ENCODE data around the gene PTTG1IP. TPM values are rescaled to one million over a fixed set of nuclear protein-coding genes. Genes with fewer than 3 reads are reported as not detected.
A peak's percentile ranks its signal among the peaks of the same experiment; 100 is the strongest.

The PTTG1IP gene
- total RNA-seq, 2 experiments from 2014 or later, result 34.8 to 44.3 TPM

DNA sequence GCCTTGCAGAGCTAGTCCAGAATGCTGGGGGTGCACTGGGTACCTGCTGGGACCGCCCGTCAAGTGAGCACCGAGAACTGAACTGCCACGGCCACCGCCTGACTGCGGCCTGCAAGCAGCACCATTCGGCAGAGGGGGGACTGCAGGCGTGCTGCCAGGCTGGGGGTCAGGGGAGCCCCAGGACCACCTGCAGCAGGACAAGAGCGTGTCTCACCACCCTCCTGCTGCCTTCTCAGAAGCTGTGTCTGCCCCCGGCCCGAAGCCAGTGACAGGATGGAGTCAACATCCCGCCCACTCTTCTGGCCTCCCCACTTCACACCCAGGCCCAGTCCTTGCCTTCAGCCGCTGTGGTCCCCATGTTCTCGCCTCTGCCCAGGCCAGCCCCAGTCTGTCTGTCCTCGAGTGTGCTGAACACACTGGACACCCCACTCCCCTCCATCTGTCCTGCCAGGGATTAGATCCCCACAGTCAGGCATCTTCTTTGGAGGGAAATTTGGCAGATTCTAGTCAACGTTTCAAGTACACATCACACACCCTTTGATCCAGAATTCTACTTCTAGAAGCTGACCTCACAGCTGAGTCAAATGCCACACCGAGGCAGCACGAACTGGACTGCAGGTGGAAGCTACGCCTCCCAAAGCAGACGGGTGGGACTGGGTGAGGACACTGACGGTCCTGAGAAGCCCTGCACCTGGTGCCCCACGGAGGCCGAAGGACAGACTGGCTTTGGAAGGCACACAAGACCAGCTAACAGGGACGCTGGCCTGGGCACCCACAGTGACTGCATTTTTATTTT lies 26.0 kb downstream of the PTTG1IP start:
- Mint-ChIP-seq H3K9me3 (ENCODE audit: low read depth) (no peaks in the 10 kb centered on the region), H3K27ac (no peak overlapping the region), H3K36me3 (ENCODE audit: low read depth) (peaks cover 21% of the 10 kb centered on the region), H3K4me1 (peaks cover 24% of the 10 kb centered on the region), H3K27me3 (no peaks in the 10 kb centered on the region), H3K4me3 (no peak overlapping the region)
- ChIA-PET CTCF (interaction anchor here (1.1 to 2.2 kb wide), 3 partner anchors 10 to 47 kb away, joined by 4 to 11 read pairs (median 8); partner anchors contain the start of gene UBE2G2), POLR2A (no interaction called here)
- ATAC-seq, result no peak
- no peak for DNase-seq
- intact Hi-C loops (cut with DNase I, micrococcal nuclease), result loop anchor here (2.0 kb wide), 3 partner anchors 25 to 77 kb away; partner anchors contain the start of genes PTTG1IP (in 1 of the 2) and UBE2G2 (in 1 of the 2)

DNA sequence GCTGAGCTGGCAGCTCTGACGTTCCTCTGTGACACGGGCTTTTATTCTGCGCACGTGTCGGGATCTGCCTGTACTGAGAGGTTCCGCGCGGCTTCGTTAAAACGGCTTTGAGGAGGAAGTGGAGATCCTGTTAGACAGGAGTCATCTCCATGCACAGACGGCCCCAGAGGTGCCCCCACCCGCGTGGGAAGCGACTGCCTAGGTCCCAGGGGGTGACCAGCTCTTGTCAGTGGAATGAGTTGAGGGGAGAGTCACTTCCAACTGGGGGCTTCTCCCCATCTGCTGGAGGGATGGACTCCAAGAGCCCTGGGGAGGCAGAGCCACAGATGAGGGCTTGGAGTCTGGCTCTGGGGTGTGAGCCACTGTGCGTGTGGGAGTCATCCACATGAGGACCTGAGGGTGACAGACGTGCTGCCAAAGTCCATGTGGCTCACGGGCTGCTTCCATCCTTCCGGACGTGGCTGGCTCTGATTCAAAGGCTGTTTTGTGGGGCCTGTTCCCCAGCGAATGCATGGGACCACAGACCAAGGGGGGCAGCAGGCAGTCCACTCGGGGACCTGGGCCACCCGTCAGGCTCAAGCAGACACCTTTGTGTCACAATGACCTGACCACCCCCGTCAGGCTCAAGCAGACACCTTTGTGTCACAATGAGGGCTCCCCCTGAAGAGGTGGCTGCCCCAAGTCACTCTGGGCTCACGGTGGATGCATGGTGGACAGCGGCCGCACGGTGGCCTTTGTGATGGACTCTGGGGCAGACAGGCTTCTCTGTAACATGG lies 26.8 kb downstream of the PTTG1IP start:
- POLR2A ChIA-PET, result interaction anchor here (1.0 kb wide), 1 partner anchor 46 kb away, joined by 4 read pairs; no protein-coding TSS in a partner anchor
- peak; percentile 60 for ATAC-seq
- H3K9me3 Mint-ChIP-seq (ENCODE audit: low read depth), result no peaks in the 10 kb centered on the region

DNA sequence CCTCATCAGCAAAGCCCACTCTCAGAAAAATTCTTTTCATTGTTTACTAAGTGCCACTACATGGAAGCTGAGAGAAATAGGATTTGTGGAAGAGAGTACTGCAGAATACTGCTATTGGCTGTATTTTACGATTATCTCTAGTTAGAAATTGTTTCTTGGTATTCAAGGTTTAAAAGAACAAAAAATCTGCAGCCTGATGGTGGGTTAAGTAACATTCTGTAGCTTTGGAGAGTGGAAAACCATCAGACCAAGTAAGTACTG lies 27.3 kb downstream of the PTTG1IP start:
- CTCF ChIA-PET, result interaction anchor here (0.7 to 2.2 kb wide), 5 partner anchors 12 to 53 kb away, joined by 3 to 11 read pairs (median 5); partner anchors contain the start of gene UBE2G2
- Mint-ChIP-seq H3K27ac (peak overlapping the region; percentile 51), H3K4me1 (peaks cover 11% of the 10 kb centered on the region), H3K36me3 (ENCODE audit: low read depth) (peaks cover 12% of the 10 kb centered on the region), H3K27me3 (no peaks in the 10 kb centered on the region), H3K4me3 (peak overlapping the region; percentile 64), H3K9me3 (ENCODE audit: low read depth) (no peaks in the 10 kb centered on the region)
- POLR2A ChIA-PET, result interaction anchor here (1.0 kb wide), 1 partner anchor 45 kb away, joined by 4 read pairs; no protein-coding TSS in a partner anchor
- DNase-seq, result no peak
- no peak for ATAC-seq
- intact Hi-C loops (cut with DNase I, micrococcal nuclease), result loop anchor here (1.0 to 2.0 kb wide), 4 partner anchors 27 to 79 kb away; partner anchors contain the start of genes UBE2G2 (in 2 of the 2) and PTTG1IP (in 1 of the 2)

More for the DNA sequence above, 26.8 kb downstream of the PTTG1IP start:
- DNase-seq, result peak; percentile 72
- peaks cover 16% of the 10 kb centered on the region for H3K4me1 Mint-ChIP-seq
- H3K27me3 Mint-ChIP-seq, result no peaks in the 10 kb centered on the region
- peak overlapping the region; percentile 64 for H3K4me3 Mint-ChIP-seq
- CTCF ChIA-PET, result interaction anchor here (0.7 to 2.2 kb wide), 5 partner anchors 11 to 53 kb away, joined by 3 to 11 read pairs (median 5); partner anchors contain the start of gene UBE2G2
- intact Hi-C loops (cut with DNase I, micrococcal nuclease), result loop anchor here (1.0 to 2.0 kb wide), 4 partner anchors 26 to 78 kb away; partner anchors contain the start of genes UBE2G2 (in 2 of the 2) and PTTG1IP (in 1 of the 2)
- peaks cover 16% of the 10 kb centered on the region for H3K36me3 Mint-ChIP-seq (ENCODE audit: low read depth)
- H3K27ac Mint-ChIP-seq, result peak overlapping the region; percentile 51

DNA sequence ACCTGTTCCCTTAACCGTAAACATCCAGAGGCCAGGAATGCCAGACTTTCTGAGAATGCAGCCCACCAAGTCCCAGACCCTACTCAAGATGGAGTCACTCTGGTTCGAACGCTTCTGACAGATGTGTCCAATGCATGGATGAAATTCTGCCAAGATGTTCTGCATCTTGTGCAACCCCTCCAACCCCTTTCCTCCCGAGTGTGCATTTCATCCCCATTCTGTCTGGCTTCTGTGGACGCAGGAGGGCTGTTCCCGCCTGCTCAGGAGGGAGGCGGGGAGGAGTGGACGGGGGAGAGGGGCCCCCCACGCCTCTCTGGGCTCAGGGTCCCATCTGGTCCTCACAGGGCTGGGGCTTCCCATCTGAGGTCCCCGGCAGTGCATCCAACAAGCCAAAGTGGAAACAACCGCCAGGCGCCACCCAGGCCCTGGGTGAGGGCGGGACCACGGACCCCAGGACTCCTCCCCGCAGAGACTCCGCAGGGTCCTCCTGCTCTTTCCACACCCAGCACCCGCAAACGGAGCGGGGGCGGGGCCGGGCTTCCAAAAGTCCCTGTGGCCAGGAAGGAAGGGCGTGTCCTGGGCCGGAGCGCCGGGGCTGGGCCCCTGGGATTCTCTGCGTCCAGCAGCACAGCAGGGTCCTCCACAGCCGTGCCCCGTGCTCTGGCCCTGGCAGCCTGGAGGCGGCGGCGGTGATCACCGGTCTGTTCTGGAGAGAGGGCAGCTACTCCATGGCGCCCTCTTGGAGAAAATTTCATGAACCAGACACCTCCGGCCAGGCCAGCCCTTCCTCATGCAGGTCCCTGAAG lies 27.9 kb downstream of the PTTG1IP start:
- CTCF ChIA-PET, result interaction anchor here (0.7 to 2.2 kb wide), 3 partner anchors 40 to 52 kb away, joined by 3 to 11 read pairs (median 5); partner anchors contain the start of gene UBE2G2
- peak overlapping the region; percentile 51 for H3K27ac Mint-ChIP-seq
- H3K4me3 Mint-ChIP-seq, result peak overlapping the region; percentile 64
- H3K27me3 Mint-ChIP-seq, result no peaks in the 10 kb centered on the region
- DNase-seq, result peak; percentile 81
- POLR2A ChIA-PET, result interaction anchor here (1.0 kb wide), 1 partner anchor 45 kb away, joined by 4 read pairs; no protein-coding TSS in a partner anchor
- intact Hi-C loops (cut with DNase I, micrococcal nuclease), result loop anchor here (1.0 to 2.0 kb wide), 5 partner anchors 27 to 79 kb away; partner anchors contain the start of genes UBE2G2 (in 2 of the 2), PTTG1IP (in 1 of the 2) and SUMO3 (in 1 of the 2)
- peaks cover 9% of the 10 kb centered on the region for H3K36me3 Mint-ChIP-seq (ENCODE audit: low read depth)
- ATAC-seq, result peak; percentile 86
- H3K9me3 Mint-ChIP-seq (ENCODE audit: low read depth), result no peaks in the 10 kb centered on the region
- peaks cover 7% of the 10 kb centered on the region for H3K4me1 Mint-ChIP-seq

DNA sequence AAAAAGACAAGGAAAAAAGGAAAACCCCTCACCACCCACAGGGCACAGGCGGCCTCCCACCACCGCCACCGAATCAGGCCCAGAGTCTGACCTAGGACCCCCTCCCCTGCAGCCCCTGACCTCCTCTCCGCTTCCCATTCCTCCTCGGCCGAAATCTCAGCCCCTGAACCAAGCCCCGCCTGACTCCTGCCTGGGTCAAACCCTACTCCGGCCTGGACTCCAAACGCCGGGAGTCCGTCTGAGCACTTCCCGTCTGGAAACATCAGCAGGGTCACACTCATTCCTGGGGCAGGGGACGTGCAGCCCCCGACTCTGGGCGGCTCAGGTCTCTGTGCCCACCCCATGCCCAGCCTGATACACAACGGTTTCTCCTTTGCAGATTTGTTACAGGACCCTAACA lies 29.2 kb downstream of the PTTG1IP start:
- ChIA-PET CTCF (no interaction called here), POLR2A (interaction anchor here (0.5 kb wide), 1 partner anchor 29 kb away, joined by 6 read pairs; the partner anchor contains the start of gene PTTG1IP)
- DNase-seq (no peak), ATAC-seq (no peak)
- H3K4me3 Mint-ChIP-seq, result no peak overlapping the region
- H3K4me1 Mint-ChIP-seq, result peaks cover 7% of the 10 kb centered on the region
- no peaks in the 10 kb centered on the region for H3K27me3 Mint-ChIP-seq
- intact Hi-C loops (cut with DNase I, micrococcal nuclease), result no loop called here
- no peak overlapping the region for H3K27ac Mint-ChIP-seq
- peaks cover 2% of the 10 kb centered on the region for H3K36me3 Mint-ChIP-seq (ENCODE audit: low read depth)
- no peaks in the 10 kb centered on the region for H3K9me3 Mint-ChIP-seq (ENCODE audit: low read depth)

DNA sequence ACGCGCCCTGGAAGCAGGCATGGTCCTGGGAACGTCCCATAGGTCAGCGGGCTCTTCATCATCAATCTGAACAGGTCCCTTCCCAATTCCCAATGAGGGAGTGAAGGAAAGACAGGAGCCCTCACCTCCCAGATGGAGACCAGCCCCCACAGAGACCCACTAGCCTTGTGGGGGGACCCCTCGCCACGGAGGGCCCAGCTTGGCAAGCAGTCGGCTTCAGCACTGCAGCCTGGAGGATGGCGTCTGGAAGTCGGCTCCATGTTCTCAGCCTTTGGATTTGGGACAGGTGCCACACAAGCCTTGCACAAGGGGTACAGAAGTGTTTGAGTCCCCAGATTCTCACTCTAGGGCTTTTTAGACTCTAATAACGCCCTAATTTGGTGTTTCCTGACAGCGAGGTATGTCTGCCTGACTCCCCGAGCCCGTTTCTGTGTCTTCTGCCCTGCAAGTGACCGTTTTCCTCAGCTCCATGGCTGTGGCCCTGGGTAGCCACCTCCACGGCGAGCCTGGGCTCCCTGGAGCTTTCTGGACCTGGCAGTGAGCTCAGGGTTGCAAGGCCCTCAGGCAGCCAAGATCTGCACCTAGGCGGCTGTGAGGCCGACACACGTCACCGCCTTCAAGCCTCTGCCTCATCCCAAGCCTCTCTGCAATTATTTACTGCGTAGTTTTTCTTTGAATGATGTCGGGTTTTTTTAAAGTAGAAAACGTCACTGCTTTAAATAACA lies 30.6 kb downstream of the PTTG1IP start:
- H3K9me3 Mint-ChIP-seq (ENCODE audit: low read depth), result no peaks in the 10 kb centered on the region
- no peak for DNase-seq

DNA sequence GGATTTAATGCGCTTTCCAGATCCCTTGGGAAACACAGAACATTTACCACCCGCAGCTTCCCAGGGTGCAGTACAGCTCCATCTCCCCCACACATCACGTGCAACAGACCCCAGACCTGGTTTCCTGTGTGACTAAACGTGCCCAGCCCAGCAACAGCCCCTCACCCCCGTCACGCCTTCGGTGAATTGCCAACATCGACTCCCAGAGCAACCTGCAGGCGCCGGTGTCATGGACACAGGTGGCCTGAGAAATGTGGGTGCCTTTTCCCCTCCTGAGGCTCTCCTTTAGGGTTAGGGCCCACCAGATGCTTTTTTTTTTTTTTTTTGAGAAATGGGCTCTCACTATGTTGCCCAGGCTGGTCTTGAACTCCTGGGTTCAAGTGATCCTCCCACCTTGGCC lies 31.4 kb downstream of the PTTG1IP start:
- Mint-ChIP-seq H3K4me1 (peaks cover 7% of the 10 kb centered on the region), H3K36me3 (ENCODE audit: low read depth) (no peaks in the 10 kb centered on the region), H3K27me3 (no peaks in the 10 kb centered on the region), H3K27ac (no peak overlapping the region), H3K4me3 (no peak overlapping the region), H3K9me3 (ENCODE audit: low read depth) (no peaks in the 10 kb centered on the region)
- ChIA-PET CTCF (no interaction called here), POLR2A (no interaction called here)
- intact Hi-C loops (cut with DNase I, micrococcal nuclease), result no loop called here
- ATAC-seq, result no peak
- DNase-seq, result no peak

More for the DNA sequence above, 30.6 kb downstream of the PTTG1IP start:
- no peak for ATAC-seq
- CTCF ChIA-PET, result no interaction called here
- no peaks in the 10 kb centered on the region for H3K27me3 Mint-ChIP-seq
- peaks cover 7% of the 10 kb centered on the region for H3K4me1 Mint-ChIP-seq
- H3K36me3 Mint-ChIP-seq (ENCODE audit: low read depth), result no peaks in the 10 kb centered on the region
- no peak overlapping the region for H3K27ac Mint-ChIP-seq
- intact Hi-C loops (cut with DNase I, micrococcal nuclease), result no loop called here
- POLR2A ChIA-PET, result no interaction called here
- H3K4me3 Mint-ChIP-seq, result no peak overlapping the region

DNA sequence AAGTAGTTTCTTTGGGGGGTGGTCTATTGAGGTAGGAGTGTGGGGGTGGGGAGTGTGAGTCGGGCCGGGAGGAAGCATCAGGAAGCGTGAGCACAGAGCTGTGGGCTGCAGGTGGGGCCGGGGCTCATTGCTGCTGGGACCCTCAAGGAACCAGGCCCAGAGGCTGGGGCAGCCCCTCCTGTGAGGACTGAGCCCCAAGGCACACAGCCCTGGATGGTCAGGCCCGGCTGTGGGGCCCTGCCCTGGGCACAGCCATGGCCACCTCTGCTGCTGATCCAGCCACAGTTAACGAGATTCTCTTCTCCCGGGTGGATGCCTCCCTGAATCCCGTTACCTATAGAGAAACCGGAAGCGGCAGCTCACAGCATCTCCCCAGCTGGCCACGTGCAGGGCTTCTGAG lies 32.7 kb downstream of the PTTG1IP start:
- H3K4me3 Mint-ChIP-seq, result no peak overlapping the region
- no peak for ATAC-seq
- no peaks in the 10 kb centered on the region for H3K9me3 Mint-ChIP-seq (ENCODE audit: low read depth)
- ChIA-PET POLR2A (no interaction called here), CTCF (no interaction called here)
- intact Hi-C loops (cut with DNase I, micrococcal nuclease), result no loop called here
- no peaks in the 10 kb centered on the region for H3K36me3 Mint-ChIP-seq (ENCODE audit: low read depth)
- H3K4me1 Mint-ChIP-seq, result no peaks in the 10 kb centered on the region
- no peak overlapping the region for H3K27ac Mint-ChIP-seq
- no peak for DNase-seq
- no peaks in the 10 kb centered on the region for H3K27me3 Mint-ChIP-seq

DNA sequence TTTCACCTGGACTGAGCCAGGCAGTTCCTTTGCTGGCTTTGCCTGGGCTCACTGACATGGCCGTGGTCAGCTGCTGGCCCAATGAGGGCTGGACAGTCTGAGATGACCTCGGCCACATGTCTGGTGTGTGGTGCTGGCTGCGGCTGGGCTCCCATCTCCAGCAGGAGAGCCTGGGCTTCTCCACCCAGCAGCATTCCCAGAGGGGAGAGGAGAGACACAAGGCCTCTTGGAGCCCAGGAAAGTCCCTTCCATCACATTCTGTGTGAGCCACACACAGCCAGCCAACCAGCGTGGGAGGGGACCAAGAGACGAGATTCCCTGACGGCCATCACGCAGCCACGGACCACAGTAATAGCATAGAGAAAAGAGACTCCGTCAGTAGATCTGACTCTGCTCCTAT lies 34.5 kb downstream of the PTTG1IP start:
- no peaks in the 10 kb centered on the region for H3K36me3 Mint-ChIP-seq (ENCODE audit: low read depth)
- POLR2A ChIA-PET, result no interaction called here
- no peaks in the 10 kb centered on the region for H3K4me1 Mint-ChIP-seq
- DNase-seq (no peak), ATAC-seq (no peak)
- no peaks in the 10 kb centered on the region for H3K9me3 Mint-ChIP-seq (ENCODE audit: low read depth)
- H3K4me3 Mint-ChIP-seq, result no peak overlapping the region
- intact Hi-C loops (cut with DNase I, micrococcal nuclease), result no loop called here
- H3K27ac Mint-ChIP-seq, result no peak overlapping the region
- no peaks in the 10 kb centered on the region for H3K27me3 Mint-ChIP-seq
- CTCF ChIA-PET, result no interaction called here

DNA sequence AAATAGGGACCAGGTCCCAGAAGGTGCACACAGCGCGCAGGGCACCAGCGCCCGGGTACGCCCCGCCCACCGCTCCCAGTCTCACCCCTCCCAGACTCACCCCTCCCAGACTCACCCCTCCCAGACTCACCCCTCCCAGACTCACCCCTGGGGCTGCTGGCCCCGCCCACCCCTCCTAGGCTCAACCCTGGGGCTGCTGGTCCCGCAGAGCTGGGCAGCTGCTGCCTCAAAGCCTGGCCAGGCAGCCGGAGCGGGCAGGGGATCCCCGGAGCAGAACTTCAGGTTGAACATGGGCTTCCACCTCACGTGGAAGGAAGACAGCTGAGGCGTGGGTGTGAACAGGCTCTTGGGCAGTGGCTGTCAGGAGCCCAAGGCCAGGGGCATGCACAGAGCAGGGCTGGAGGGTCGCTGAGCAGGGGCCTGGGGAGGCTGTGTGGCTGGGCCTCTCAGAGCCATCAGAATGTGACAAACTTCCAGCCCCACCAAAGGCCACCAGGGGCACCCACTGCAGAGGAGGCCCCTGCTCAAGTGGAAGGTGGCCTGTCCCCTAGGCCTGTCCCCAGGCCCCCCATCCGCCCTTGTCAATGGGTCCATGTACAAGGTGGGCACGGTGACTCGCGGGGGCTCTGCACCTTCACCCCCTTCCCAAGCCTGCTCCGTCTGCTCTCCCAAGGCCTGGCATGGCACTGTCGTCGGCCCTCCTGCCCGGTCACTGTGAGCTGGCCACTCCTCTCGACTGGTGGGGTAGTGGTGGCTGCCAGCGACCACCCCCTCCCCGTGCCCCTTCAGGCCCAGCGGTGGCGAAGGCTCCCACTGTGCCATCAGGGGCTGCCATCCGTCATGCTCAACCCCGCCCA lies 35.2 kb downstream of the PTTG1IP start:
- no peak overlapping the region for H3K4me3 Mint-ChIP-seq
- POLR2A ChIA-PET, result no interaction called here

More for the DNA sequence above, 35.2 kb downstream of the PTTG1IP start:
- H3K27ac Mint-ChIP-seq, result no peak overlapping the region
- ATAC-seq, result no peak
- no peaks in the 10 kb centered on the region for H3K9me3 Mint-ChIP-seq (ENCODE audit: low read depth)
- H3K4me1 Mint-ChIP-seq, result no peaks in the 10 kb centered on the region
- H3K27me3 Mint-ChIP-seq, result no peaks in the 10 kb centered on the region
- H3K36me3 Mint-ChIP-seq (ENCODE audit: low read depth), result no peaks in the 10 kb centered on the region
- intact Hi-C loops (cut with DNase I, micrococcal nuclease), result no loop called here
- no peak for DNase-seq
- CTCF ChIA-PET, result no interaction called here

Data from activated CD4-positive, alpha-beta T cell treated with anti-CD3 and anti-CD28 coated beads for 36 hours (primary cell).